KG1 (cell line): Measurements from ENCODE around the gene SVOP.
"Not testable (repeated sequence)": the region's sequence is repeated elsewhere in the genome, so short reads cannot be mapped to it uniquely, and the experiment has no call there.

Experiments
- DNase-seq: peaks from one replicate; lab custom pipeline; 2025; lab: John Stamatoyannopoulos, UW

The SVOP gene

GRCh38 chr12:109033239-109034196, 12.7 kb upstream of the SVOP start:
- DNase-seq, result no peak

GRCh38 chr12:109029411-109029810, 8.5 kb upstream of the SVOP start:
- no peak for DNase-seq

GRCh38 chr12:109028624-109029023, 7.8 kb upstream of the SVOP start:
- not testable (repeated sequence) for DNase-seq

GRCh38 chr12:109027767-109028166, 6.9 kb upstream of the SVOP start:
- no peak for DNase-seq

GRCh38 chr12:109020146-109020795, 597 bp downstream of the SVOP start:
- DNase-seq, result no peak

- DNase-seq, result no peak
These were observed 2.6 kb downstream of the SVOP start for GRCh38 chr12:109018296-109018695.

GRCh38 chr12:109016978-109017377, 3.9 kb downstream of the SVOP start:
- no peak for DNase-seq

GRCh38 chr12:109016016-109016415, 4.9 kb downstream of the SVOP start:
- DNase-seq, result no peak

GRCh38 chr12:109014984-109015765, 5.7 kb downstream of the SVOP start:
- no peak for DNase-seq

GRCh38 chr12:109010259-109010658, 10.6 kb downstream of the SVOP start:
- no peak for DNase-seq

- DNase-seq, result no peak
These were observed 11.1 kb downstream of the SVOP start for GRCh38 chr12:109009766-109010165.

GRCh38 chr12:109004017-109004416, 16.9 kb downstream of the SVOP start:
- no peak for DNase-seq

- no peak for DNase-seq
These were observed 24.5 kb downstream of the SVOP start for GRCh38 chr12:108996320-108996719.

- DNase-seq, result no peak
These were observed 25.4 kb downstream of the SVOP start for GRCh38 chr12:108995370-108995992.

GRCh38 chr12:108990103-108990502, 30.8 kb downstream of the SVOP start:
- not testable (repeated sequence) for DNase-seq

- no peak for DNase-seq
These were observed 31.5 kb downstream of the SVOP start for GRCh38 chr12:108989376-108989775.

GRCh38 chr12:108985750-108986149, 35.1 kb downstream of the SVOP start:
- no peak for DNase-seq

GRCh38 chr12:108983227-108983626, 37.6 kb downstream of the SVOP start:
- no peak for DNase-seq

- no peak for DNase-seq
These were observed 38.1 kb downstream of the SVOP start for GRCh38 chr12:108982621-108983219.

GRCh38 chr12:108981835-108982234, 39.0 kb downstream of the SVOP start:
- DNase-seq, result no peak

- DNase-seq, result no peak
These were observed 39.8 kb downstream of the SVOP start for GRCh38 chr12:108980831-108981618.
